HG02588 (cell line): Measurements from ENCODE around the gene PM20D1.

Experiments used
- ATAC-seq: cut with Tn5 transposase; IDR thresholded peaks from one replicate; pipeline ENCODE4 v1.9.1; 2021; ENCODE audit warnings: mild to moderate bottlenecking, moderate library complexity; ENCODE audit not compliant: unreplicated experiment

Gene PM20D1

DNA sequence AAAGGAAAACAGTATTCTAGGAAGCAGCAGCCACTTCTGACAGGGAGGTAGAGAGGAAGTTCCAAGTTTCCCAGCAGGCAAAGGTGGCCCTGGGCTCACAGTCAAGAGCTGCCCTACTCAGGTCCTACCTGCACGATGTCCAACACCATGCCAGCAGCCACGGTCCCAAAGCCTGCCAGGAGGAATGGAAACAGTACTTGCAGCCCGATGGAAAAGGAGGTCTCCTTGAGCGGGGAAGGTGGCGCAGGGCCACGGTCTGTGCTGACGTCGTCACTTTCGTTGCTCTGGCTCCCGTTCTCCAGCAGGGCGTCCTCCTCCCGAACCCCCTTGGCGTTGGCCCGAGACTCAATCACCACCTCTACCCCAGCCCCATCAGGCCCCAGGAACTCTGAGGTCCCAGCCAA, 40.0 kb downstream of the PM20D1 start:
- ATAC-seq = no peak

DNA sequence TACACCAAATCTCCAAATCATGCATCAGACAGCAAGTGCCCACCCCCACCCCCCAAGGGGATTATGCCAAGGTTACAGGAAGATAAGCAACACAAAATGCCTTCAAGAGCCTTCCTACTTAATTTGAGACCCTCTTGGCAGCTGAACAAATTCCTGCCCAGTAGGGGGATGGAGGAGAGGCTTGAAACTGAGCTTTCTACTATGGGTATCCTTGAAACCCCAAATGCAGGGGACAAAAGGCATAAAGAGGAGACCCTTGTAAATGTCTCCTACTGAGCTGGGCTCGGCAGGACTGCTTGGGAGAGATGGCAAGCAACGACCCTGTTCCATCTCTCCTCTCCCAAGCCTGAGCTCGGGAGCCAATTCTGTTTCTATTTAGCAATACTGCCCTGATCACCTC, 40.5 kb downstream of the PM20D1 start:
- ATAC-seq = no peak

DNA sequence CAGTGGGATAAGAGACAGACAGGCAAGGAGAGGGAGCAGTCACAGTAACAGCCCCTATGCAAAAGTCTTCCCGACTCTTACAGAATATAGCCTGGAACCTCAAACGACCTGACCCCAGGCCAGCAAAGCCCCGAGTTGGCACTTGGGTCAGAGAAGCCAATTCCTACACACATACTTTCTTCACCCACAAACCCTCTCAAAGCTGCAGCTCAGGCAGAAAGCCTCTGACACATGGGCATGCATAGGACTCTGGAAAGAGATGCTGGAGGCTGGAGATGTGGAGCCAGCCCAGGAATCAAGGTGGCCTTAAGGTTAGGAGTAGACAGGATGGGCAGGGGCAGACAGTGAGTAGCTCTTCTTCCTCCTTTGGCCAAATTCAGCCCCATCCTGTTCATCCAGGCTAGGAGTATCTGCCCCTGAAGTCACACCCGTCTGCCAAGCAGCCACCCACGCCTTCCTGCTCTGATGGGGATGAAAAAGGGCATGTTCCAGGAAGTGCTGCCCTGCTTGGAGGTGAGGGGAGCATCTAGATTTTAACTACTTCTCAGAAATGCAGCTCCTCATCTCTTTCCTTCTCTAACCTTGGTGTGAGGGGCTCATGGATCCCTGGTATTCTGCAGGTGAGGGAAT, 44.7 kb downstream of the PM20D1 start:
- ATAC-seq = no peak

DNA sequence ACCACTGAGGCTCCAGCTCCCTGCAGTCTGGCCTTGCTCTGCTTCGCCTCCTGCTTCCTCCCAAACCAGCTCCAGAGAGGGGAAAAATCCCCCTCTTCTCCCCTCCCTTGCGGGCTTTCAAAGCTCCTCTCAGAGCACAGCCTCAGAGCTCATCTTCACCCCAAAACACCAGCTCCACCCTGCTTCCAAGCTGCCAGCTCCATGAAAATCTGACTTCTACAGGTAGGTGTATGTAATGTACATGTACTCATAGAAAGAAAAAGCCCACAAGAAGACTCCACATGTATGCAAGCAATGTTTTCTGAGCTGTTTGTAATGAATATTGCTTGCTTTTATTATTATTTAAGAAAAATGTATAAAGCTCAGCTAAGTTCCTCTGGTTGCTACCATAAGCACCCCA, 45.3 kb downstream of the PM20D1 start:
- ATAC-seq = no peak

DNA sequence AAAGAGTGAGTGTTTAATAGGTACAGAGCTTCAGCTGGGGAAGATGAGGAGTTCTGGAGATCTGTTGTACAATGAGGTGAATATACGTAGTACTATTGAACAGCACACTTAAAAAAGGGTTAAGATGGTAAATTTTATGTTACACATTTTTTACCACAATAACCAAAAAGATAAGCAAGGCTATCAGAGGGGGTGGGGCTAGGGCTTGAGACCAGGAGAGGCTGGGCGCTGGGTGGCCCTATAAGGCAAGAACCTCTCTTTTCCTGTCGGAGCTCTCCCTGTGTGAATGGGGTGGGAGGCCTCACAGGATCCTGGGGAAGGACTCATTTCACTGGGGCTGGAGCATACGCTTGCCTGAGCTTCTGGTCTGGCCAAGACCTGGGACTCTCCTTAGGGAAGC, 45.9 kb downstream of the PM20D1 start:
- ATAC-seq = no peak

DNA sequence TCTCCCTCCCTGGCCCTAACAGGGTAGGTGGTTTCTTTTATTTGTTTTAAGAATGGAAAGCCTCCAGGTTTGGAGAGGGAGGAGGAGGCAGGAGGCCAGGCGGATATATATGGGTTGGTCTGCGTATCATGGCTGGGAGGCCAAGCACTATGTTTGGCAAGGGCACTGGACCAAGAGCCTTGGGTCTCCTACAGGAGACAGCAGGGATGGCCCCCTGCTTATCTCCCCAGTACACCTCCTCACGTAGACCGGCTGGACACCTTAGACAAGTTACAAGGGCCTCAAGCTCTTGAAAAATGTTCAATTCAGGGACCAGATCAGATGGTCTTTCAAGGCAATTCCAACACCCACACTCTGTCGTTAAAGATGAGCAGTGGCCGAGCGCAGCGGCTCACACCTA, 47.9 kb downstream of the PM20D1 start:
- no peak for ATAC-seq

DNA sequence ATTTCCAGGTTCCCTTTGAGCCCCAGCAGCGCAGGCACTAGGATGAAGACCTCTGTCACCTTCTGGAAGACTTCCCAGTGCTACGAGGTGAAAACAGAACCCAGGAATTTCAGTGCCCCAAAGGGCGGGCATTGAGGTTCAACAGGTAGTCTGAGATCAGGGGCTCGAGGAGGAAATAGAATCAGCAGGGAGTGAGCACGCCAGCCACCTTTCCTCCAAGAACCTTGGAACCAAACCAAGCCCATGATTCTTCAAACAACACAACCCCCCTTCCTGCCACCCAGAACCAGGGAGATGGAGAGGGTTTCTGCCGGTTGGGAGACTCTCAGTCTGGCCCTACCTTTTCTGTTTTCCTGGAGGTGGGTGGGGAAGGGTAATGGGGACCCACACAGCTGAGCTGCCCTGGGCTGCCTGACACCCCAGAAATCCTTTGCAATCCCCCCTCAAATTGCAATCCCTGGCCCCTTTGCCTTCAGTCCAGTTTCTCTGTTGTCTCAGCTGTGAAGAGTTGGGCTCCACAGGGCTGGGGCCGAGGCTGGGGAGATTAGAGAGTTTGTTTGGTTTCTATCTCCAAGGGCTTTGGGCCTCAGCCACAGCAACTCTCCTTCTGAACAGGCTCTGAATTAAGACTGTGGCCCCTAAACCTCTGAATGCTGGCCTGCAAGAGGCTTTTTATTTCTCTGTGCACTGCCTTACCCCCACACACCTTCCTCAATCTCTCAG, 48.8 kb downstream of the PM20D1 start:
- ATAC-seq = no peak

DNA sequence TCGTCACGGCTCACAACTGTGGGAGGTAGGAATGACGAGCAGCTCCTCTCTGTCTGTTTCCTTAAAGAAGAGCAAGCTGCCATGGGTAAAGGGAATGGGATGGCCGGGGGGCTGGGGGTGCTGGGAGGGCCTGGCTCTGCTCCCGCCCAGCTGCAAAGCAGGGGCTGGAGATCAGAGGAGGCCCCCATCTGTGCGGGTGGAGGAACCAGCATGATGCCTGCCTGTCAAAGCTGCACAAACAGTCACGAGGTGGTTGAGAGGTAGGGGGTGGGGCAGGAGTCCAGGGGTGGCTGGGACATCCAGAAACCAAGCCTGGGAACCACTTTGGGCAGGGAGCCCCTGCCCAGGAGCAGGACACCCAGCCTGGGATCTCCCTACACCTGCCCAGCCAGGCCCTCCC, 49.5 kb downstream of the PM20D1 start:
- no peak for ATAC-seq

DNA sequence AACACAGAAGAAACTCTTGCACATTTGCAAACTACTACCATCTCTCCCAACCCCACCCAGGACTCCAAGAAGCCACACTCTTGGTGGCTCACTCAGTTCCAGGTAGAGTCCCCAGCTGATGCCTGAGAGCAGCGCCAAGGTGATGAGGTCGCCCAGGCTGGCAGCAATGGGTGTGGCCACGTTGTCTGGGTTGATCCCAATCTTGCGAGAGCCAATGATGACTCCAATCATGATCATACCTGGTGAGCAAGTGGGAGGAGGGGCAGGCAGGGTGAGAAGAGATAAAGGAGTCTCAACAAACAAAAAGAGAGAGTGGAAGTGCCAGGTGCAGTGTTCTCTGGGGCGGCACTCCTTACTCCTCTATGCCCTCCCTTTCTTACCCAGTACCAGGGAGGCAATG, 51.4 kb downstream of the PM20D1 start:
- no peak for ATAC-seq

DNA sequence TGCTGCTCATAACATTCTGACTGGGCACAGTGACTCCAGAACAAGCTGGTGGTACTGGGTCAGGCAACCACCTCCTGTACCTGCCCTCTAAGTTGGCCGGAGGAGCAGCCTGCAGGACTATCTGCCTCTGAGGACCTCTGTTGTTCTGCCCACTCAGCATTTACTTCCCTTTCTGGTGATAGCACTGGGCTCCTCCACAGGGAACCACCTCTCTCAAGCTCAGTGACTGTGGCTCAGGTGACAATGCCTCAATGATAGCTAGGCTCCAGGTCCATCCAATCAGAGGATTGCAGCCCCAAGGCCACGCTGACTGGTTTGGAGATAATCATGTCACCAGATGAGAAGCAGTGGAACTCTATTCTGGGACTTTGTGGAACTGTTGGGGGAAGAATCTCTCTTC, 52.8 kb downstream of the PM20D1 start:
- ATAC-seq = no peak

DNA sequence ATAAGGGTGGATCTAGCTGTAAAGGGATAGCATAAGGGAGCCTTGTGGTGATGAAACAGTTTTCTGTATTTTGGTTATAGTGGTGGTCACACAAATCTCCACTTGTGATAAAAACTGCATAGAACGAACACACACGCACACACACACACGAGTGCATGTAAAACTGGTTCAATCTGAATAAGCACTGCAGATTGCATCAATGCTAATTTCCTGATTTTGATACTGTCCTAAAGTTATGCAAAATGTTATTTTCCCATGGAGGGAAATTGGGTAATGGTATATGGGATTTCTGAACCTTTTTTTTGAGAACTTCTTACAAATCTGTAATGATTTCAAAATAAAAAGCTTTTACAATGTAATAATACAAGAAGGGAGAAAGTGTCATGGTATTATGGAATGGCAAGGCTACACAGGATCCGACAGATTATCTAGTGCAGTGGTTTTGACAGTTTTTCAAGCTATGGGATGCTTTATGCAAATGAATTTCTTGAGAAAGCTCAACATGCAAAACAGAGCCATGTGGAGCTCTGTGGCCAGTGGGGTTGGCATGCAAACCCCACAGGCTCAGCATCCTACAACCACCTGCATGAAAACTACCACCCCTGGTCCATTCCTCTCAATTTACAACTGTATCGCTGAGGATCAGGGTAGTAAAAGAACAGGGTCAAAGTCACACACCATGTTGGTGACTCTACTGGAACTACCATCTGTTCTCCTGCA, 55.8 kb downstream of the PM20D1 start:
- peak; percentile 55 for ATAC-seq

DNA sequence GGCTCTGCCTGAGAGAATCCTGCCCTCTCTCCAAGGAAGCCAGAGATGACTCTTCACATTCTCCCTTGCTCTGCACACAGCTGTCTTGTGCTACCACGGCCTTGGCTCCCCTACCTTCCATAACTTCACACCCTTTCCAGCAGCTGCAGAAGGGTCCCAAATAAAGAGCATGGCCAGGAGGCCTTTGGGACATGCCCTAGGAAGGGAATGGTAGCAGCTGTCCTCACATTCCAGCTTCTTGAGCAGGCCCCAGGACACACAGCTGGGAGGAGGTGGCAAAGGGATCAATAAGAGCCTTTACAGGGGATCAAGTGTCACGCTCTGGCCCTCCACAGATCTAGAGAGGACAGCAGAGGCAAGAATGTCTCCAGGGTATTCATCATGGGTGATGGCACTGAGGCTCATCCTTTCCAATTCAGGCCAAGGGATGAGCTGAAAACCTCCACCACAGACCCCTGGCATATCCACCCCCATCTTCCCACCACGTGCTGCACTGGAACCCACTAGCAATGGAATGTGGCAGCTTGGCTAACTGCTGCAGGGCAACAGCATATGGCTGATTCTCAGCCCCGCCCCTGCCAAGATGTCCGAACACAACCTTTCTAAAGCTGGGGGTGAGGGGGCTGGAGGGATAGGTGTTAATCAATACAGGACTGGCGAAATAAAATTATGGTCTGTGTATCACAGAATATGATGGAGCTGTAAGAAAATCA, 56.8 kb downstream of the PM20D1 start:
- ATAC-seq = no peak

DNA sequence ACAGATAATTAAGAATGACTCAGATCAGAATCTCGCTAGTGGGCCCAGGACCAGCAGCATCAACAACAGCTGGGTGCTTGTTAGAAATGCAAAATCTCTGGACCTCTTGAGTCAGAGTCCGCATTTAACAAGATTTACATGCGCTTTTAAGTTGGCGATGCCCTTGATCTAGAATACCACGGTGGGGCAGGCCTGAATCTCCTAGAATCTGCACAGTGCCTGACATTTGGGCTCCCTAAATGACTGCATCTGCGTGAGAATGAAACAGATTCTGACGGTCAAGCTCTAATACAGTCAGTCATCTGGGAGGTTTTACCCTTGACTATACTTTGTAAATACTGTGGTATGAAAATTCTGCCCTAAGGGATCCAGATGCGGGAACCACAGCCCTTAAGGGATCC, 57.5 kb downstream of the PM20D1 start:
- peak; percentile 47 for ATAC-seq

DNA sequence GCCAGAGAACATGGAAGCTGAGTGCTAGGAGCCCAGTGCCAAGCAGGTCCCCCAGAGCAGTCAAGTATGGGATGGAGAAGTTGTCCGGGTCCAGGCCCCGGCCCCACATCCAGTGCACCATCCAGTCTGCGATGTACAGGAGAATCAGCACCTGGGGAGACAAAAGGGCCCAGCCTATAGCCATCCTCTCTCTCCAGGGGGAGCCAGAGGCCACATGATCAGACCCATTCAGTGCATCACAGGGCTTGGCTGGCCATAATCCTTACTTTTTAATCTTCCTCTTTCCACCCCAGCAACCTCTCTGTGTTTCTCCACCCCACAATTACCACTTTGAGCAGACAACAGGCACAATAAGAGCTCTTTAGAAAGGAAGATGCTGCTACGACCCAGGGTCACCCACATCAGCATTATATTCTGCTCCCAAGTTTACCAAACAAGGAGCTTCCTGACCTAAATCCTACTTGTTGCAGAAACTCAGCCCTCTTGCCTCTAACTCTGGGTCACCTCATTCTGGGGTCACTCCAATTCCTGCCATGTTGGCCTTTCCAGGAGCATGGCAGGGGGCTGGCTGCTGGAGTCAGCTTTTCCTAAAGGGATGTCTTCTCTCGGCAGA, 58.3 kb downstream of the PM20D1 start:
- no peak for ATAC-seq

DNA sequence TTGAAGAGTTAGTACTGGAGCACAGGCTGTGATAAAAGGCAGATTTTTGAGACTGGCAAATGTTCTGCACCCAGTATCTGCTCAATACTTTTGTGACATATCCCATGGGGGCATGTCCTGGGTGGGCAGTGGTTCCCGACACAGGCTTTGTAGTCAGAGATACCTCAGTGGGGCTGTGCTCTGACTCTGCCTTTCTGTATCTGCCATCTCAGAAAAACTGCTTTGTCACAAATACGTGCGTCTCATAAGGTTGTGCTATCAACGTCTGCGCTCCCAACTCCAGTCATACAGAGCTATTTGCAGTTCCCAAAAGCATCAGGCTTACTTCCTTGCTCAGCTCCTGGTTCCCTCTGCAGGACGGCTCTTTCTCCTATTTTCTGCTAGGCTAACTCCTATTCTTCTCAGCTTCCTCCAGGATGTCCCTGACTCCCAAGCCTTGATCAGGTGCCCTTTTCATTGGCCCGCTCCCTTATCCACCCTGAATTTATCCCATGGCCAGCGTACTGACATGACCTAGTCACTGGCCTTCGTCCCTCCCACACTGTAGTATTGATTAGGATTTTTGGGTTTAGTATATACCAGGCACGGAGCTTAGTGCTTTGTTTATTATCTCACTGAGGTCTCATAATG, 62.5 kb downstream of the PM20D1 start:
- ATAC-seq = no peak

DNA sequence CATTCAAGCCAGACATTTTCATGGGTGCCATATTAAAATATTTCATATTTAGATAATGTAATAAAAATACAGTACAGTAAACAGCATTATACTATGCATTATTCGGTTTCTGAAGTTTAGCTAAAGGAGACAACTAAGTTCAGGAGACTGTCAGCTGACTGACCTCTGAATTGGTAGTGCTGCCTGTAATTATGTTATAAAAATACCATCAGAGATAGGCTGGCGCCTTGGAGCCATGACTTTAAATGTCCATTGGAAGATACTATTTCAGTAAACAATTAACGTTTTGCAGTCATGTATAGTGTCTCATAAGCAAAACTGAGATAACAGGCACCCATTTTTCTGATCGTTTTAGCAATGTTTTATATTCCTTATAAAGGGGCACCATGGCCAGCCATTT, 63.3 kb downstream of the PM20D1 start:
- ATAC-seq = no peak

DNA sequence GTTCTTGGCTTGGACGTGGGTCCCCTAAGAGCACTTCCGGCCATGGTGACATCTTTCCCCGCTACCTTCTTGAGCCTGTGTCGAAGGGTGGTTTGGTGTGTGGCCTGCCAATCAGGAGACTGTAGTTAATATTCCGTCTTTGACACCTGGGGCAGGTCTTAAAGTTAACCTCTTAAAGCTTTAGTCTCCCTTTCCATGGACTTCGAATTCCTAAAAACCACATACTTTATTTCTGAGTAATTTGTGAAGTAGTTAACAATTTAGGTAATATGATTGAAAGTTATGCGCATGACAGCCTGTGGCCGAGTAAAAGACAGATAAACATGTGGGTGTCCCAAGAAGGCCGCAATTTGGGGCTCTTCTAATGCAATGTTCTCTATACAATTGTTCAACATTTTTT, 64.5 kb downstream of the PM20D1 start:
- ATAC-seq = no peak

DNA sequence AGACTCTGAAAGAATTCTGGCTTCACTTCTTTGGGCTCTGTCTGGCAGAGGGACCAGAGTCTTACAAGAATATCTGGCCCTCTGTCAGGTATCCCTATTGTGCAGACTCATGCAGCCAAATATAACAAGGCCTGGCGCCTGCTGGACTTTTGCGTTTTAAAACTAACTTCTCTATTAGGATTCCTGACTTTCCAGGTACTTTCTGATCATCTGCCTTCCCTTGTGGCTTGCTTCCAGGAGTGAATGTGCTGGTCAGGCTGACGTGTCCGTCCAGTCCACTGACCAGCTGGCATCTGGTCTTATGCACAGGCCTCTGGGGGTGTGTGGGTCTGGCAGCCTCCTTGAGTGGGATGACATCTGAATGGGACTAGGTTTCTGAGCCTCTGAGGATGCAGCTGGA, 66.0 kb downstream of the PM20D1 start:
- ATAC-seq = no peak

DNA sequence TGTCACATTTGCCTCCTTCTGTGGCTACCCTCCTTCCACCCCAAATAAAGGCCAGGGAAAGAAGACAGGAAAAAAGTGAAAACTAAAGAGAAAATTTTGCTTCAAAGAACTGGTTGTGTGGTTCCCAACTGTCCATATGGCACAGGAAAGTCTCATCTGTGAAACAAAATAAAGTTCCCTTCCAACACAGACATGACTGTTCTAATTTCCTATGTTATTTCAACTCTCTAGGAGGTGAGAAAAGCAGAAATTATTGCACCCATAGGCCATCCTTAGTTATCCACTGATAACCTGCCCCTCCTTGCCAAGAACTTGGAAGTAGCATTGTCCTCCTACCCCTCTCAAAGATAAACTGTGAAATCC, 66.5 kb downstream of the PM20D1 start:
- no peak for ATAC-seq

DNA sequence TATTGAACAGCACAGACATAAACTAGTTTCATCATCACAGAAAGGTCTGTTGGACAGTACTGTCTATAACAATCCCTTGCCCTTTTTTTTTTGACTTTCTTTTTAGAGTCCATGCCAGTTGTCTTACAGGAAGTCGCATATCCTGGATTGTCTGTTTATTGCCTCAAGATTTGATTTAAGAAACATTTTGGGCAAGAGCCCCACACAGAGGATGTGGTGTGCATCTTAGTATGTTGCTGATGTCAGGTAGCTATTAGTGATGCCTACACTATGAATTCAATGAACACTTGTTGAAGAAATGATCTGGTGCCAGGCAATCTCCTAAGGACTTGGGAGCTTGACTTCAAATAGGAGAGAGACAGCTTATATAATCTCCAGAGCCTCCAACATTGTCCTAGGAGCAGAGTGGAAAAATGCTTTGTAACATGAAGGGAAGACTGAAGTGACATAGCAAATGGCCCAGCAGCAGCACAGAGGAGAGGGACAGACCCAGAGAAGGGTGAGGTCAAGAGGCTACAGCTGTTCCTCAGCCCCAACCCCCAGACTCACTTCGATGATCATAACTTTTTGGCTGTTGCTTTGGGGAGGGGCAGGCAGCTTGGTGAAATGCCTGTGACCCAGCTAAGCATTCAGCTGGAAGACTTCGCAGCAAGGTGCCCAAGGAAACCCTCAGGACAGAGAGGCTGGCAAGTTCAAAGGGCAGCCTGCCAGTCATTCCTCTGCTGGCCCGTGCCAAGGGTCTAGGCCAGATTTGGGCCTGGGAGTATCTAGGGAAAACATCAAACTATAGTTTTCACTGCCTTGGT, 67.1 kb downstream of the PM20D1 start:
- no peak for ATAC-seq
